OCI-LY1 (cell line): ENCODE measurements around the gene AMDHD2.
"Not testable (repeated sequence)": the region's sequence is repeated elsewhere in the genome, so short reads cannot be mapped to it uniquely, and the experiment has no call there.

ENCODE experiments used
- EZH2 ChIP-seq: fragments of 200-600 bp; sonication (generic), shearing (Covaris generic); IDR thresholded peaks from 2 replicates; pipeline ENCODE4 v1.8.0; 2017; ENCODE audit warnings: borderline replicate concordance, mixed run types, mild to moderate bottlenecking, antibody characterized with exemption, low read length, moderate library complexity, mixed read lengths
- TF ChIP-seq, protein P1 (sequence below): fragments of 200-600 bp; sonication (generic), shearing (Covaris generic); IDR thresholded peaks from 2 replicates; pipeline ENCODE4 v1.5.1; 2017; ENCODE audit warnings: mild to moderate bottlenecking, antibody characterized with exemption, low read length, moderate library complexity, mixed read lengths

GRCh38 chr16:2578905-2579304, 58.7 kb downstream of the AMDHD2 start:
- TF ChIP-seq, protein P1, sequence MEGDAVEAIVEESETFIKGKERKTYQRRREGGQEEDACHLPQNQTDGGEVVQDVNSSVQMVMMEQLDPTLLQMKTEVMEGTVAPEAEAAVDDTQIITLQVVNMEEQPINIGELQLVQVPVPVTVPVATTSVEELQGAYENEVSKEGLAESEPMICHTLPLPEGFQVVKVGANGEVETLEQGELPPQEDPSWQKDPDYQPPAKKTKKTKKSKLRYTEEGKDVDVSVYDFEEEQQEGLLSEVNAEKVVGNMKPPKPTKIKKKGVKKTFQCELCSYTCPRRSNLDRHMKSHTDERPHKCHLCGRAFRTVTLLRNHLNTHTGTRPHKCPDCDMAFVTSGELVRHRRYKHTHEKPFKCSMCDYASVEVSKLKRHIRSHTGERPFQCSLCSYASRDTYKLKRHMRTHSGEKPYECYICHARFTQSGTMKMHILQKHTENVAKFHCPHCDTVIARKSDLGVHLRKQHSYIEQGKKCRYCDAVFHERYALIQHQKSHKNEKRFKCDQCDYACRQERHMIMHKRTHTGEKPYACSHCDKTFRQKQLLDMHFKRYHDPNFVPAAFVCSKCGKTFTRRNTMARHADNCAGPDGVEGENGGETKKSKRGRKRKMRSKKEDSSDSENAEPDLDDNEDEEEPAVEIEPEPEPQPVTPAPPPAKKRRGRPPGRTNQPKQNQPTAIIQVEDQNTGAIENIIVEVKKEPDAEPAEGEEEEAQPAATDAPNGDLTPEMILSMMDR = not testable (repeated sequence)
- TF ChIP-seq EZH2 = not testable (repeated sequence)
